GM18511 (cell line): Measurements from ENCODE around the gene SH3RF3.
A peak's percentile ranks its signal among the peaks of the same experiment; 100 is the strongest.

Experiments used
- ATAC-seq: cut with Tn5 transposase; IDR thresholded peaks from one replicate; pipeline ENCODE4 v1.9.1; 2021; ENCODE audit warnings: mild to moderate bottlenecking, moderate library complexity; ENCODE audit not compliant: unreplicated experiment

The SH3RF3 gene

DNA sequence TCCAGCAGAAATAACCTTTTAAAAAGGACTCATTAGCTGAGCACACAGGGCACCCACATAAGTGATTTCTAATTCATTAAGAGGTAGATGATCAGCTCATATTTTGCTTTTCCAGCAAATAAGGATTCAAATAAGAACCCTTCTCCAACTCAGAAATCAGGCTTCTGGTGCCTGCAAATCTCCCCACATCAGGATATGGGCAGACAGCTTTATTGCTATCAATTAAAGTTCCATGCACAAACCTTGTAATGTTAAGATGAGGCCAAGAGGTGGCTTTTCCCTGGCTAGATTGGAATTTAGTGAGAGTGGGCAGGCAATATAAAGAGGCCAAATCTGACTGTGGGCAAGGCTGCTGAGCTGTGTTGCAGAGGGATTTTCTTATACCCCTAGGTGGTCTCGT lies 193.6 kb downstream of the SH3RF3 start:
- ATAC-seq: no peak

DNA sequence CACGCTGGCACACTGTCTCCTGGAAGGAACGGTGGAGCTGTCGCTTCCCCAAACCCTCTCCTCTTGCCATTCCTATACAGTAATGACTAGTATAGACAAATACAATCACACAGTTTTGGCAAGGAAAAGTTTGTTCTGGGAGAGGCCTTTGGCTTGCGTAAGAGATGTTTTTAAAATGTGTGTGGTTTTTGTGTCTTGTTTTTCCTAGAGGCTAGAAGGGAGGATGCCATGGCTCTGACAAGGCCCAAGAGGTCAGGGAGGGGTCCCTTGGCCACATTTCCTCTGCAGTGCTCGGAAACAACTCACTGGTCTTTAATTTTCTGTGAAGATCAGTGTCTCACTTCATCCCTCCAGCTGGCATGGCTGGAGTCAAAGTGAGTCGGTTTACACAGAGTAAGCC lies 195.9 kb downstream of the SH3RF3 start:
- ATAC-seq: no peak

DNA sequence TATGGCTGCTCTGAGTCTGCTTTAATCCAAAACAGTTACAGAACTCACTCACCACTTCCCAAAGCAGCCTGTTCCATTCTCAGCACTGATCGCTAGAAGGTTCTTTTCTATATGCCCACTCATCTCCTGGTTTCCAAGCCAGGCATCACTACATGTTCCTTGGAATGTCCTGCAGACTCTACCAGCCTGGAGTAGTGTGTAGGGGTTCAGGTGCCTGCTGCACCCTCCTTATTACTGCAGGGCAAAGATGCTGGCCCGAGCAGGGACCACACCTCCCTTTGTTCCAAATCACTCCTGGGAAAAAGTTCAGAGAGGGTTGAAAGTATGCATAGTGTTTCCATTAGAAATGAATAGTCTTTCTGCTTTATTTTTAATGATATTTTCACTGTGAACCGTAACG lies 196.6 kb downstream of the SH3RF3 start:
- no peak for ATAC-seq

DNA sequence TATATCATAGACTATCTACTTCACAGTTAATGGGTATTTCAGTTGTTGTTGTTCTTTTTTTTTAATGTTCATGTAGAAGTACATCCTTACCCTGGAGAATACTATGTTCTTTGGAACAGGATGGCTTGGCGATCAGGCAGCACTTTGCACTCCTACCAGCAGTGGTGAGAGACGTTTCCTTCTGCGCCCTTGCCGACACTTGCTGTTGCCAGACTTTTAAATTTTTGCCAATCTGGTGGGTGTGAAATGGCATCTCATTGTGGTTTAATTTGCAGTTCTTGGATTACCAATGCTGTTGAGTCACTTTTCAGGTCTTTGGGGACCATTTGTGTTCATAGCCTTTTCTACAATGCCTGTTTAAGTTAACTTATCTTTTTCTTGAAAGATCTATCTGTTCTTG lies 197.3 kb downstream of the SH3RF3 start:
- ATAC-seq: no peak

DNA sequence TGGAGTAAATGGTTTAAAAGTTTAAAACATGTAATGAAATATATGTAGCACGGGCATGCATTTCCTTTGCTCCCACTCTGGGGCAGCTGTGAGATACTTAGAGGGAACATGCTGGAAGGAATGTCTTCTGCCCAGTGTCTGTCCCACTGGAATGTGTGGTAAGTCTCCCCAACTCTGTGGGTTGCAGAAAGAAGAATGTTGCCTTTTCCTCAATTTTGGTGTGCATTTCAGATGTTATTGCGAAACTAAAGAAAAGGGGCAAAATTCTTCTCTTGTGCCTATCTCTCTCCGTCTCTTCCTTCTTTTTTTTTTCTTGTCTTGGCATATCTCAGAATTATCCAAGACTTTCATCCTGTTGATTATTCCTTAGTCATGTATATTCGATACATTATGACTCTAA lies 201.1 kb downstream of the SH3RF3 start:
- ATAC-seq: no peak

DNA sequence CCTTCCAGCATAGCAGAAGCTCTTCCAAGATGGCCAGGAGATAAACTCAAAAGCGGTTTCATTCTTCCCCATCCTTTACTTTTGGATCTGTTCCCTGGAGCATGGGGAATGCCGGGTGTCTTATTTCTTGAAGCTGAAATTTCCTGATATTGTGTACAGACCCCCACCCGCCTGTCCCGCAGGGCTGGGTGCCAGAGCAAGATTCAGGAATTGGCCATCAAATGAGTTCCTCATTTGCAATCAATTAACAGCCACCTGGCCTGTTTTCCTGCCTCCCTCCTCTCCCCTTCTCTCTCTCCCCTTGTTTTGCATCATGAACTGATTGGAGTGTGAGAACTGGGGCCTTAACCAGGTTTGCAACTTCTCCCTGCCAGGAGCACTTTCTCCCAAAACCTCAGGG lies 202.1 kb downstream of the SH3RF3 start:
- no peak for ATAC-seq

DNA sequence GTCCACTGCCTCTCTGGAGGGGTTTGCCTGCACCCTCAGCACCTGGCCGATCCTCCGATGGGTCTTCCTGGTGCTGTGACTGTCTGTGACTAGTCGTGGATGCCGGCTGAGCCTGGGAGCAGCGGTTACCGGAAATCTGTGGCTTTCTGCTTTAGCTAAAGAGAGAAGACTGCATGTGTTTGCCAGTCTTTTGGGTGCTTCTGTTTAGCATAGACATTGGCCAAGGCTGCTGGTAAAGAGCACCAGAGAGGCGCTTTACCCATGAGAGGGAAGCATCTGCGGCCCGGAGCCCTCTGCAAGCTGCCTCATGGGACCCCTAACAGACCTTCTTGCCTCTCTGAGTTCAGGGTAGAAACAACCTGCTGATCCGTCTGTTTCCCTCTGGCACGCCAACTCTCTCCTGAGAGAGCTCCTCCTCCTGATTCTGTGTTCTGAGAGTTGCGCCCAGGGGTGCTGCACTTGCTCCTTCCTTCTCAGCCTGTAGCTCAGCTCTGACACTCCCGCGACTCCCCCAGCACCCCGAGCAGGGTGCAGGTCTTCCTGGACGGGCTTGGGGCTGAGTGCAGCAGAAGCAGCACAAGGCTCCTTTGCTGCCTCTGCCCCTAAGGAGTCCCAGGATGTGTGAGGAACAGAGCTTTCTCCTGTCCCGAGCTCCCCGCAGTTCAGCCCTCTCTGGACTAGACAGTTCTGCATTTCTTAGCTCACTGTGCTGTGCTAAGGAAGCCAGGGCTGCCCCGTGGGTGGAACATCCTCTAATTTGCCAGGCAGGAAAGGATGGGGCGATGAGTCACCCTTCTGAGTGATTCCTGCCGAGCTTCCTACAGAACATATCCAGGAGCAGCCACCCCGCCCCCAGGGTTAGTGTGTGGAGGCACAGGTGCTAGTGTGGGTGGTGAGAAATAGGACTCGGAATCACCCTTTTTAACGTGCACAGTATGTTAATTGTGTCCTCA lies 203.2 kb downstream of the SH3RF3 start:
- peak; percentile 59 for ATAC-seq

DNA sequence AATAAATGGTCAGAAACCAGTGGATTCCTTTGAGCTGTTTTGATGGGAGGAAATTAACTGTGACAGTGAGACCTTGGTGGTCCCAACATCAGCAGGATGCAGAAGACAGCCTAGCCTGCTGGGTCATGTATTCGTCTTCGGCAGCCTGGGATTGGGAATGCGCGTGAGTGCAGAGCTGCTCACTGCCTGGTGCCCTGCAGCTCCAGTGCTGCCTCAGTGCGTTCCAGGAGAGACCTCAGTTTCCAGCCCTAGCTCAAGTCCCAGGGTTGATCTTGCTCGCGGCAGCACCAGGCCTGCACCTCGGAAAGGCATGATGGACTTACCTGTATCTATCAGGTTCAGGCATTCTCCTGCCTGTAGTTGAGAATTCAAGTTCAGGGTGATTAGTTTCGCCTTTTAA lies 203.9 kb downstream of the SH3RF3 start:
- no peak for ATAC-seq

DNA sequence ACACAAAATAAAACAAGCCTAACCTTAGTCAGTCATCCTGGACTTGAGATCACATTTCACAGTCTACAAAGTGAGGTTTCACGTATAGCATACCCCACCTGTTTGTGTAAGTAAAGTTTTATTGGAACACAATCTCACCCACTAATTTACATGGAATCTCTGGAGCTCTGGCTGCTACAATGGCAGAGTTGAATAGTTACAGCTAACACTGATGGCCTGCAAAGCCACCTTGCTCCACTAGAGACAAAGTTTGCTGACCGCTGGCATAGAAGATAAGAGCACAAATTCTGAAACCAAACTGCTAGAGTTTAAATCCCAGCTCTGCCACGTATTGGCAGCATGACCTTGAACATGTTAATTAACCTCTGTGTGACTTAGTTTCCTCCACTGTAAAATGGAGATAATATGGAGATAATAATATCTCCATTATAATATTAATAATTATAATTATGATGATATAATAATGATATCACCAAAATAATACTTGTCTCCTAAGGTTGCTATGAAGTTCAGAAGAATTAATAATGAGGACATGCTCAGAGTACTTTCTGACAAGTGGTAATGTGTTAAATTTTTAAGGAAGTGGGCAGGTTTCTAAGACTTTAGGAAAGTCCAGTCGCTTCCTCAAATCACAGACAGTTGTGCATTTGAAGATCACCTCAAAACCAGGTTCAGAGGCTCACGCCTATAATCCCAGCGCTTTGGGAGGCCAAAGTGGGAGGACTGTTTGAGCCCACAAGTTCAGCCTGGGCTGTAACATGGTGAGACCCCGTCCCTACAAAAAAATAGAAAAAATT lies 204.6 kb downstream of the SH3RF3 start:
- ATAC-seq: no peak

DNA sequence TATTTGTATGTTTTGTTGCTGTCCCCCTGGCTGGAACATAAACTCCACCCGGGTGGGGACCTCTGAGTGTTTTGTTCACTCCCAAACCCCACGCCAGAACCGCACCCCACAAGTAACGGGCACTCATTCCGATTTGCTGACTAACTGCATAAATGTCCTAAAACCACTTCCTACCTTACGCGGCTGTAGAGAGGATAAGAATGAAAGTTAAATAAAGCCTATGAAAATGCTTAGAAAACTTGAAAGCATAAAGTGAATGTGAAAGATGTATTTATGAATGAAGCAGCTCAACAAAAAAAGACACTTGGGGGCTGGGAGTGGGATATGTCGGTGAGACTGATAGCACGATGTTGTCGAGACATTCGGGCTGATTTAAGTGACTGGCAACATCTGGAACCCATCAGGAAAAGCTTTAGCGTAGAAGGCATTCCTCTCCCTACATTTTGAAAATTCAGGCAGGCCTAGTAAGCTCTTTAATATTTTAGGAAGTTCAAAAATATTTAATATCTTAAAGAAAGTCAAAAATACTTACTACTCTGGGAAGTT lies 206.7 kb downstream of the SH3RF3 start:
- ATAC-seq: no peak

DNA sequence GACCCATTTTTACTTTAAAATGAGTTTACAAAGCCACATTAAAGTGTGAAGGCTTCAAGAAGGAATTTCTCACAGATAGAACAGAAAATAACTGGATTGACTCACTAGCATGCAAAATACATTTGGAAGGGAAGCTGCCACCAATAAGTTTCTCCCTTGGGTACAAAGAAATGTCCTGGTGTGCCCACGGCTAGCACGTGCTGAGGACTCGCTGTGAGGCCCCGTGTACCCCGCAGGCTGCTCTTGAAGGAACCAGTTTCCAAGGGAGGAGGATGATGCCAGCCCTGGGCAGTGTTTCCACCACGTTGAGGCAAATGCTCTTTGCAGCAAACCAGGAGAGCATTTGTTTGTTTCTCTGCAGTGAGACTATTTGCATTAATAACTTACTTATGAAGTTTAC lies 207.3 kb downstream of the SH3RF3 start:
- ATAC-seq: no peak

DNA sequence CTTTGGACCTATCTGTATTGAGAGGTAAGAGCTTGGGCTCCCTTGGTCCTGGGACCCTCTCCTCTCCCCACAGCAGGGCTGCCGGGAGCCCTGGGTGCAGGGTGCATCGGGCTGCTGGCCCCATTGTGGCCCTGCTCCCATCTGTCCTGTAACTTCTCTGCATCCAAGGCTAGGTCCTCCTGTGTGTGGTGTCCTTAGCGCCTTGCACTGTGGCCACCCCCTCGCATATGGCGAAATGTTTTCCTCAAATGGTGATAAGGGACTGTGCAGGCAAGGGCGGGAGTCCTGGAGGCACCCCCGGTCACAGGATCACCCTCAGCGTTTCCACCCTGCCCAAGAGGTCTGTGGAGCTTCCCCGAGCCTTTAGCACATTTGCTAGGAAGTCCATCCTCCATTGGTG lies 208.2 kb downstream of the SH3RF3 start:
- ATAC-seq: no peak

DNA sequence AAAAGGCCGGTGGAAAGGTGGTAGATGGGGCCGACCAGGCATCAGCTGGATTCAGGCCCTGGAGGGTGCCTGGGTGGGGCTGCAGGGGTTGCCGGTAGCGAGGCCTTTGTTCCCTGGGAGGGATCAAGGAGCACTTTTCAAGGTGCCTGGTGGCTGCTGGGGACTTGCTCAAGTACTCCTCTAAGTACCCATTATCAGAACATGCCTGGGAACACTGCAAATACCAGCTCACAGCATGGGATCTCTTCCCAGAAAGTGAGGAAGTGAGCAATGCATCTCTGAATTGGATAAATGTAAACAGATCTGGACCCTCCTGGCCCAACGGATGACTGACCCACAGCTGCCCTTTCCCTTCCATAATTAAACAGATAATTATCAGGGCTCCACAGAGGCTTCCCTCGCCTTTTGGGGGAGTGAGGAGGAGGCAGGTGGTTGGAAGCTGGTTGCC lies 210.5 kb downstream of the SH3RF3 start:
- no peak for ATAC-seq

DNA sequence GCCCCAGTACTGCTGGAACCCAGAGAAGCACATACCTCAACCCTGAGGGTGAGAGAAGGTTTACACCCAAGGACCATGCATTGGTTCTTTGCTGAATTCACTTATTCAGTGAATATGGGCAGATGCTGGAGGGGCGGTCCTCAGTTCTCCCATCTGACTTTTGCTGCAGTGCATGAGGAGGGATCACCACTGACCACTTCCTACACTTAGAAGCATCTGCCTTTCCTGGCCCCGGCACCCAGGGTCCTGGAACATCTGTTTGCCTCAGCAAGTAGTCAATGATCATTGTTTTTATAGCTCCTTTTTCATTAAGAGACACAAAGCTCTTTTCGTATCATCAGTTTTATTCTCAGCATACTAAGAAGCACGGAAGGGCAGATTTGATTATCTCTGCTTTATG lies 211.4 kb downstream of the SH3RF3 start:
- ATAC-seq: no peak

DNA sequence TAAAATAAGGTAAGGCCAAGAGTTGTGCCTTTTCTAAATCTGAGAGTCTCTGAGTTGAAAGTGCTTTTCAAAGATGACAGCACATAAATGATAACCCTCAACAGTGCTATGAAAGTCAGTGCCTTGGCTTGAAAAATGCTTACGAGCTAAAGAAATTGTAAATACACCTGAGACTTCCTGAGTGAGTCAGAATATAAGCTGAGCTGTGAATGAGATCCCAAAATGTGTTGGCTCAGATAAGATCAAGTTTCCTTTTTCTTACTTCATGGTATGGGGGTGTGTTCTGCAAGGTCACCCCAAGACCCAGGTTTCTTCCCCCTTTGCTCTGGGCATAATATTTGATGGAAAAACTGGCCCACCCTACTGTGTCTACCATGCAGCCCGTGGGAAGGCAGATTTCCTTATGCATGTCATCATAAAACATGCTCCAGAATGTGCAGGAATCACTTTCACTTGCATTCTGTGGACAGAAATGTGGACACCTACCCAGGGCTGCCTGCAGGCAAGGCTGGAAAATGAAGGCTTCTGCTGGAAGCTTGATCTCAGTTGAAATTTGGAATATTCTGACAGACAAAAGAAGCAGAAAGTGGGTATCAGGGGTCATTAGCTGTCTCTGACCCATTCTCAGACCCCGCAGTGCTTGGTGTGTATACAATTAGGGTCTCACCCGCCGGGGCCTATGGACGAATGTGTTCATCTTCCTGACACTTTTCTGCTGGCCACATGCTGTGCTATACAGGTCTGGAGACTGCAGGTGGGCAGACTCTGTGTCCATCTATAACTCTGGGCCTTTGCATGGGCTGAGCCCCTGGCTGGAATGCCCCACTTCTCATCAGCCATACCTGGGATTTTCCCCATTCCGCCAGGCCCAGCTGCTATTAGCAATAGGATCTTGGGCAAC lies 212.6 kb downstream of the SH3RF3 start:
- no peak for ATAC-seq

DNA sequence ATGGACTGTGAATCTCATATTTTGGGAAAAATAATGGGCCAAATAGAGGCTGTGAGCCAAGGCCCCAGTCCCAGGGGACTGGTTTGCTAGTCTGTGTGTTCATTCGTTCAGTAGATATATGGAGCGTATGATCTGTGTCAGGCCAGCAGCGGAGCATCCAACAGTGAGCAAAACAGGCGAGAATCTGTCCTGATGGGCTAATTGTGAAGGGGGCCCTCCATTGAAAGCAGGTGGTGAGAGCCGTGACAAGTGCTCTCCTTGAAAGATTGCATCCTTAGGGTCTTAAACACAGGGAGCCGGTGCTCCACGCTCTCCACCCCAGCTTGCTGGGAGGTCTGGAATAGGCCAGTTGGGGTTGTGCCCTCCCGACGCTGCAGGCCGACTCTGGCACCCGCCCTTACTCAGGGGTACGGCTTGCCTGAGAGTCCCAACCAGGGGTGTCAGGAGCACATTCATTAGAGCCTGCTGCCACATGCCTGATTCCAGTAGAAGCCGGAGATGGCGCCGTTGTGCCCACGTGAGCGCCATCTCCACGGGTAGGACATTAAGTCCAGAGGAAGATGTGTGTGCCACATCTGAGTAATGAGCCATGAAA lies 213.3 kb downstream of the SH3RF3 start:
- ATAC-seq: no peak

DNA sequence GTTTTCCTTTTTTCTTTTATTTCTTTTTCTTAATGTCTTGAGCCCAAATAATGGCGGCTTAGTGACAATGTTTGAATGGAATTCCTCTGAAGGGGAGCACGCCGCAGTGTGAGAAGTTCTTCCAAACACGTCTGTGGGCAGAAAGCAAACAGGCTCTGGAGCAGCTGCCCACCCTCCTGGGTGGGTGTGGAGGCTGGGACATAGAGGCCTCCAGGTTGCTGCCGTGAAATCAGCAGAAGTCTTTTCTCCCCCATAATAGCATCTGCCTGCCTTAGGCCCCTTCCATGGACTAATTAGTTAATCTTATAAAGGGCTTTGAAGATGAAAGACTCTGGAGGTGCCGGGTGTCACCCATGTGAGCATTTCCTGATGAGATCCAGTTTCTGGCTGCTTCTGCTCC lies 213.9 kb downstream of the SH3RF3 start:
- no peak for ATAC-seq

DNA sequence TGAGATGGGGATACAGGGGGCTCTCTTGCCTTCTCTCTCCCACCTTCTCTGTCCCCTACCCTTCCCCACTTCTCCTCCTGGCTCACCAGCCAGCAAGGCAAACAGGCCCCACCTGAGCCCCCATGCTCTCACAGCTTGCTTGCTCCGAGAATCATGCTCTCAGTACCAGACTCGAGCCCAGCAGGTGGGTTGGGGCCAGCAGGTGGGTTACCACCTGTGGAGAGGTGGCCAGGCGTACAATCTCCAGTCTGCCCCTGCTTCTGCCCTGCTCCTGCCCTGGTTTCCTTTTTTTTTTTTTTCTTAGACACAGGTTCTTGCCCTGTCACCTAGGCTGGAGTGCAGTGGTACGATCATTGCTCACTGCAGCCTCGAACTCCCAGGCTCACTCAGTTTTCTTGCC lies 214.5 kb downstream of the SH3RF3 start:
- ATAC-seq: no peak

DNA sequence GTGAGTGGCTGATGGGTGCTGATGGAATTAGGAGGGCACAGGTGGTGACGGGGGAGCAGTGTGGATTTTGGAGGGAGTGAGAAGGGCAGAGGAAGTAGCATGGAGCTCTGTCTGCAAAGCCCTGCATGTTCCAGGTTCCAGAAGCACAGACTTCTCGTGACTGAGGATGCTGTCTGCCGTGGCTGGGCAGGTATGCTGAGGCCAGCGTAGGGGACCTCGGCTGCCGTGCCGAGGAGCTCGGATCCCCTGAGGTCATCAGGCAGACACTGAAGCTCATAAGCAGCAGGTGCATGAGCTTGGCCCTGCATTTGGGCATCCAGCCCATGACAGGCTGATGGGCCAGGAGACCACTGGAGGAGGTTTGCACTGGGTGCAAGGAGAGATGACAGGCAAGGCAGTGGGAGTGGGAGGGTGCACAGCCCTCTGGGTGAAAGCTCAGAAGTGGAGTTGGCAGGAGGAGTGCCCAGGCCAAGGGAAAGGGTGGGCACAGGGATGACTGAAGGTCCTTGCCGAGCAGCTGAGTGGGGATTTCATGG lies 215.3 kb downstream of the SH3RF3 start:
- no peak for ATAC-seq

DNA sequence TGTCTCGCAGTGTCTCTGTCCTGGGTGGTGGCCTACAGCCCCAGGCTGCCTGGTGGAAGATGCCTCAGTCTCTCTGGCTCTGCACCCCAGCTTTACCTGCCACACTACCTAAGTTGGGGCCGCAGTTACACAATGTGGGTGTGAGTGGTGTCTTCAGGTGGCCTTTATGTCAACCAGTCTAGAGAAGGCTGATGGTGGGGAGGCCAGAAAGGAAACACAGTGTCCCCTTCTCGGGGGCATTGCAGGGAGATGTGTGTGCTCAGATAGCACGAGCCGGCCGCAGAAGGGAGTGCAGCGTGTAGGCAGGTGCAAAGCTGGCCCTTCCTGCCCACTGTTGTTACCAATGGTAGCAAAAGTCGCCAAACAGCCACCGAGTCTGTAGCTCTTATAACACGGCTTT lies 216.1 kb downstream of the SH3RF3 start:
- ATAC-seq: no peak
